ENCODE results near the gene RAB10. TPM values are rescaled to one million over a fixed set of nuclear protein-coding genes. Genes with fewer than 3 reads are reported as not detected.

RAB10 gene
- total RNA-seq, 1 experiment from 2014 or later = 130 TPM

DNA sequence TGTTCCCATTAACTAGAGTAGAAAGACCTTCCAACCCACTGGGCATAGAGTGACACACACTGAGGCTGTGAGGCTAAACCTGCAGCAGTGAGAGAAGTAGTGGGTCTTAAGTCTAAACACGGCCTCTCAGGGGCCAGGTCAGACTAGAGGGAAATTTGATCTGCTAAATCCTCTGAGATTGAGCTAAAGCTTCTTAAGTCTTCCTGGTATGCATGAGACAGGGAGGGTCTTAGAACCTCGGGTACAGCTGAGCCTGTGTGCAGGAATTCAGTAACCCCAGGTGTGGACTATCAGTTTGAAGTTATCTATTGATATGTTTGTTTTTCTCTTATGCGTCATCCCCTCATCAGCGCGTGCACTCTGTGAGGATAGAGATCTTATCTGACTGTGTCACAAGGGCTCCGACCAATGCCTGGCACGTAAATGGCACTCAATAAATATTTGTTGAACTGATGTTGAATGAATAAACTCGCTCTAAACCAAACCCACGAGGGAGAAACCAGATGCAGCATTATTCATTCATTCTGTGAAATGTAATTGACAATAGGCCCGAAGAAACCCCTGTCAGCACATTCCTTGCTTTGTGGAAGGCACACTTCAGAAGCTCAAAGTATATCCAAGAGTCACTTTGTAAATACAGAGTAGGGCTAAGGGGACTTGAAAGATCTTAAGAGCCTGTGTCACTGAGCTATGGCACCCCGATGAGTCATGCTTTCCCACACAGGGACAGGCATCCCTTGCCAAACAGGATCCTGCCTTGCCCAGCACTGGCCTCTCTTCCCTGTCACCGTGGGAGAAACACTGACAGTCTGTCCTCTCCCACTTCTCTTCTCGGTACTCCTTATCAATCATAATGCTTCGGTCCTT is 21.7 kb upstream of the RAB10 start:
- no peak overlapping the region for H4K8ac ChIP-seq (replicated peaks; ENCODE audit: insufficient read length, low read depth, low read length)
- no peak overlapping the region for H3K4me2 ChIP-seq (ENCODE audit: insufficient read depth, insufficient read length, low read length)
- no peak overlapping the region for H3K56ac ChIP-seq (ENCODE audit: insufficient read length, low read depth, low read length)
- H3K23ac ChIP-seq (ENCODE audit: insufficient read length, low read depth, low read length) = no peak overlapping the region
- H3K14ac ChIP-seq (ENCODE audit: insufficient read depth, low read length) = no peak overlapping the region
- H4K91ac ChIP-seq (ENCODE audit: insufficient read length, low read depth, low read length) = no peak overlapping the region
- H3K18ac ChIP-seq (ENCODE audit: insufficient read length, low read depth, low read length) = no peak overlapping the region
- Mint-ChIP-seq H3K4me3 (no peak overlapping the region; a peak in 1 of 5 replicates), H3K27me3 (ENCODE audit: low read depth) (no peaks in the 10 kb centered on the region), H3K36me3 (ENCODE audit: insufficient read depth in 1 of 3, low read depth in 3 of 3) (no peaks in the 10 kb centered on the region), H3K4me1 (peaks cover 18 to 26% of the 10 kb centered on the region in 2 experiments), H3K9me3 (peaks cover 0 to 5% of the 10 kb centered on the region in 2 experiments; a peak in 1 of 5 replicates), H3K27ac (peak overlapping the region in 2 of 3 experiments; percentile 25 to 60; a peak in 4 of 7 replicates)
- no peaks in the 10 kb centered on the region for H3K79me1 ChIP-seq (ENCODE audit: insufficient read depth, low read depth, low read length, poor library complexity, severe bottlenecking)
- no peak overlapping the region for H2BK20ac ChIP-seq (ENCODE audit: low read depth, low read length, poor library complexity, severe bottlenecking)
- H3K27me3 ChIP-seq (ENCODE audit: insufficient read depth, low read length) = no peaks in the 10 kb centered on the region
- H3K4me1 ChIP-seq (ENCODE audit: insufficient read depth, low read length) = 0 out of 2 replicates have a peak, but pooled peaks cover 2% of the 10 kb centered on the region
- DNase-seq = peak; percentile 41
- WGBS (ENCODE audit: extremely low coverage, insufficient read length, low lambda C conversion rate) = no CpG with 5 or more reads among the region's 14 CpGs
- no peaks in the 10 kb centered on the region for H3K23me2 ChIP-seq (ENCODE audit: insufficient read length, low read depth, low read length, poor library complexity, severe bottlenecking)
- H2BK15ac ChIP-seq (ENCODE audit: low read depth, low read length) = no peak overlapping the region
- no peak for TF ChIP-seq CTCF (conservative IDR thresholded peaks at IDR 0.05)
- no peak overlapping the region for H3K9ac ChIP-seq (ENCODE audit: extremely low read depth, insufficient read length, low read length)
- H3K27ac ChIP-seq (ENCODE audit: insufficient read length, low read depth, low read length) = no peak overlapping the region
- no peaks in the 10 kb centered on the region for H4K20me1 ChIP-seq (ENCODE audit: control insufficient read depth, insufficient read depth, insufficient read length)
- no peak overlapping the region for H2BK120ac ChIP-seq (ENCODE audit: low read depth, low read length, poor library complexity, severe bottlenecking)
- H3T11ph ChIP-seq (ENCODE audit: low read length) = no peak overlapping the region
- H2BK12ac ChIP-seq (ENCODE audit: insufficient read length, low read depth, low read length) = no peak overlapping the region
- no peak overlapping the region for H2BK5ac ChIP-seq (ENCODE audit: insufficient read length, low read length)
- no peak overlapping the region for H4K5ac ChIP-seq (ENCODE audit: insufficient read length, low read depth, low read length)
- no peak overlapping the region for H3K4ac ChIP-seq (ENCODE audit: low read depth, low read length)
- no peaks in the 10 kb centered on the region for H3K9me3 ChIP-seq (ENCODE audit: control insufficient read depth, low read depth, low read length)
- H2AFZ ChIP-seq (ENCODE audit: low read length) = peak overlapping the region; percentile 67
- no peak overlapping the region for H2AK5ac ChIP-seq (ENCODE audit: insufficient read length, low read length)
- H3K79me2 ChIP-seq (ENCODE audit: insufficient read depth, low read length) = no peaks in the 10 kb centered on the region

Measured in H9 (cell line).